IPS-18c (cell line): ENCODE measurements around the gene CAPN12.
A peak's percentile ranks its signal among the peaks of the same experiment; 100 is the strongest.
"Not testable (repeated sequence)": the region's sequence is repeated elsewhere in the genome, so short reads cannot be mapped to it uniquely, and the experiment has no call there.

ENCODE experiments used
- H3K4me3 ChIP-seq: 2 replicates; pipeline ENCODE4 v1.7.0; 2013; ENCODE audit warnings: low read depth, mild to moderate bottlenecking, low read length, moderate library complexity; ENCODE audit not compliant: insufficient read depth
- H3K9me3 ChIP-seq: one replicate; pipeline ENCODE4 v1.6.1; 2013; ENCODE audit warnings: mild to moderate bottlenecking, low read length, moderate library complexity; ENCODE audit not compliant: control insufficient read depth, insufficient read depth

The CAPN12 gene

DNA sequence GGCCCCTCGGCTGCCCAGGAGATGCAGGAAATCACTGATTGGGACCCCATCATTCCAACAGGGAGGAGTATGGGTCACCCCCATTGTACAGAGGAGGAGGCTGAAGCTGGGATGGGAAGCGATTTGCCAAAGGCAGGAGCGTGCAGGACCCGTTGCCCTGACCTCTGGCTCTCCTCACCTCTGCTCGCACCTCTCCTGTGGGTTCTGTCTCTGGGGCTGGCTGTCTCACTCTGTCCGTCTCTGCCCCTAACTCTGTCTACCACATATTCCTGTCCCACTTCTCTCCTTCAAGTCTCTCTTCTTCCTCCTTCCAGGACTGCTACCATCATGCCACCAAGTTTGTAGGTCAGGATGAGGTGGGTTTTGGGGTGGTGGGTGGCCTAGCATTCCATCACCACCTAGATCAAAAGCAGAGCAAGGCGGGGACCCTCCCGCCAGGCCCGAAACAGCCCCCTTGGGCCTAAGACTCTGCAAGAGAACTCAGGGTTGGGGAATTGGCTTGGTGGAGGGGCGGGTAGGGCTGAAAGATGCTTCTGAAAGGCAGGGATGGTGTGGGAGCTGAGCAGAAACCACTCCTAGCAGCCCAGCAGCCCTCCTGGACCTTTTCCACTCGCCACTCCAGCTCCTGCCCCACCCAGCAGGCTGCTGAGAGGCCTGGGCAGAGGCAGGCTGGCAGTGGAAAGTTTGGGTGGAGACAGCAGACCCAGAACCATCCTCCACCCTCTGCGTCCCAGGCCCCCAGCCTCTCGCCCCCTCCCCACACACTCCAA is 30.1 kb upstream of the CAPN12 start:
- no peaks in the 10 kb centered on the region for H3K9me3 ChIP-seq
- H3K4me3 ChIP-seq = no peak overlapping the region

DNA sequence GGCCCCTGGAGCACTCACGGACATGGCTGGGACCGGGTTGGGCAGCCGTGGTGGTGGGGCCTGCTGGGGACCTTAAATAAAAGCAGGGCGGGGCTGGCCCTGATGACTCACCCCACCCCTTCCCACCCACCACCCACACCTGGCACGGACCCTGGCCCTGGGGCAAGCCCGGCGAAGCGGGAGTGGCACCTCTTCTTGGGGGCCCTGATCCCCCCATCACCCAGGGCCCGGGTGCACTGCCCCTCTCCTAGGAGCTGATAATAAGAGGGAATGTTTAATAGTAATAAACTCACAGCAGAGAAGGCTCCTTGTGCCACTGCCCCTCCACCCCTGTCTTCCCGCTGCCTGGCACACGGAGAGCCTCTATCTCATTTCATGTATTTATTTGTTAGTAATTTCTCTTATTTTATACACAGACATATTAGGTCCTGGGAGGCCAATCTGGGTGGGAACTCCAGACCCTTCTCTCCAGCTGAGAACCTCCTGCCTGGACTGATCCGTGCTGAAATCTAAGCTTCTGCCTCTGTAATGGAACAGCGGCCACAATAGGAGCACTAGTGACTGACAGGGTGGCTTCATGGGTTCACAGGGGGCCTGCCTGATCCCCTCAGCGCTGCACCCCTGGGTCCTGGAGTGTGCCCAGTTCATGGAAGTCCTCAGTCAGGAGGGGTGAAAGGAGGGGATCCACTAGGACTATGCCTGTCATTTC is 29.3 kb upstream of the CAPN12 start, which contains the start of gene LGALS7:
Gene LGALS7, minus strand, starts transcription at position 49 of the 709 bp plus-strand sequence. Its CDS starts 25 bp downstream, at position 24.
- no peaks in the 10 kb centered on the region for H3K9me3 ChIP-seq
- no peak within 1 kb of the TSS for H3K4me3 ChIP-seq

DNA sequence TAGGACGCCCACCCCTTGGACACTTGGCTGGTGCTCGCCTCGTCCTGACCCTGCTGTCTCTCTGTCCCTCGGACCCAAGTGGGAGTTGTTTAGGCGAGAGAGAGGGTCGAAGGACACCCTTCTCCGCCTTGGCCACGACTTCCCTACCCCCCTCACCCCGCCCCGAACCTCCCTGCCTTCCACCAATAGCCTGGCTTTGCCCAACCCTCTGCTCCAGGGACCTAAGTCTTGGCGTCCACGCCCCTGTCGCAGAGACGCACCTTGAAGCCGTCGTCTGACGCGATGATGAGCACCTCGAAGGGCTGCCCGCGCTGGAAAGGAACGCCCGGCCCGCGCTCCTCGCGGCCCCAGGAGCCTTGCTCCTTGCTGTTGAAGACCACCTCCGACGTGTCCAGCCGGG is 27.3 kb upstream of the CAPN12 start:
- not testable (repeated sequence) for H3K9me3 ChIP-seq, H3K4me3 ChIP-seq

DNA sequence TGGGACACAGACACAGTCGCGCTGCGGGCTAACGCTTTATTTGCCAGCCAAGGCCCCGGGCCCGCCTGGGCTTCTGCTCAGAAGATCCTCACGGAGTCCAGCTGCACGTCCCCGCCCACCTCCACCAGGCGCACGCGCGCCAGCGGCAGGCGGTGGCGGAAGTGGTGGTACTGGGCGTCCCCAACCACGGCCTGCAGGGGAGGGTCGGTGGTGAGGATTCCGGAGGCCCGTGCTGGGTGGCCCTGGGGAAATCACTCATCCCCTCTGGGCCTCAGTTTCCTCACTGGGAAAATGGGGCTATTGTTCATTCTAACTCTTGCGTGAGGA is 26.6 kb upstream of the CAPN12 start:
- not testable (repeated sequence) for H3K9me3 ChIP-seq, H3K4me3 ChIP-seq

DNA sequence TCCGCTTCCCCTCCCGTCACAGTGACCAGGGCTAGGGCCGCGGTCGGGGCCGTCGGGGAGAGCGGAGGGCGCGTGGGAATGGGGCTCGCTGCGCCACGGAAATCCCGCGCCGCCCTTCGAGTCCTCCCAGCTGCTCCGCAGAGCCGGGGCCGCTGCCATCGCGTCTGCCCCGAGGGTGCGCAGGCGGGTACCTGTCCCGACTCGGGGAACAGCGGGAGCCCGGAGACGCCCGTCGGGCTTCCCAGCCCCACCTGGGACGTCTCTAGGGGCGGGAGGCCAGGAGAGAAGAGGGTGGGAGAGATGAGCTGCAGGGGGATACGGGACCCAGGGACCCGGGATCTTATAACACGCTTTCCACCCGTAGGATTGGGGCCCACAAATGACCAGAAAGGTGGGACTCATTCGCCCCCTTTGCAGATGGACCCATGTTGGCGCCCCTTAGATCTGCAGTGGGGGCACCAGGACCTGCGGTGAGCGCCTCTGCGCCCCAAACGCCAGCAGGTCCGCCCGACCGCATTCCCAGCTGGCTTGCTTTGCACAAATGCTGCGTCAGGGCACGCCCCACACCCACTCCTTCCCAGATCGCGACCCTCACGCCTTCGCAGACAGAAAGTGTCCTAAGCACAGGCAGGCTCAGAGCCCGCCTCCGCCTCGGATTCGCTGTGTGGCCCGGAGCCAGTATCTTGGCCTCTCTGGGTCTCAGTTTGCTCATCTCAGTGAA is 26.1 kb upstream of the CAPN12 start:
- not testable (repeated sequence) for H3K9me3 ChIP-seq
- H3K4me3 ChIP-seq = peak overlapping the region; percentile 38; the same call in 1 of the 2 replicates

DNA sequence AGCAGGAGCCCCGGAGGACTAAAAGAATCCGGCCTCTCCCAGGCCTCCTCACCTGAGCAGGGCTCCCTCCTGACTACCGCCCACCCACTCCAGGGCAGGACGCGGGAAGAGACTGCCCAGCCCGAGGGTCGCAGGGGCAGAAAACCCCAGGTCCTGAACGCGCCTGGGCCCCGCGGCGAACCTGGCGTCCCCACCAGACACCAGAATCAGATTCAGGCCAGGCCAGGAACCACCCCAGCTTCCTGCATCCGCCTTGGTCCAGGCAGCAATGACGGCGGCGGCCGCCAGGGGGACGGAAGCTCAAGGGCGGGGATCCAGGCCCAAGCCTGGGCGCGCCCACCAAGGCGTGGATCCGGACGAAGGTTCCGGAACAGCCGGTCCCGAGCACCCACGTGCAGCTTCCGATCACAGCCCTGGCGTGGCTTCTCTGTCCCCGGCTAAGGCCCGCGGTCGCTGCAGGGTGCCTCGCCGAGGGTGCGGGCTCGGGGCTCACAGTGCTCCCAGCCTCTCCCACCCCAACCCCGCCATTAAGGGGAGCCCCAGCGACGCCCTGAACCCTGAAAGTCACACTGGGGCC is 25.4 kb upstream of the CAPN12 start:
- no peaks in the 10 kb centered on the region for H3K9me3 ChIP-seq
- peak overlapping the region; percentile 38; the same call in 1 of the 2 replicates for H3K4me3 ChIP-seq

DNA sequence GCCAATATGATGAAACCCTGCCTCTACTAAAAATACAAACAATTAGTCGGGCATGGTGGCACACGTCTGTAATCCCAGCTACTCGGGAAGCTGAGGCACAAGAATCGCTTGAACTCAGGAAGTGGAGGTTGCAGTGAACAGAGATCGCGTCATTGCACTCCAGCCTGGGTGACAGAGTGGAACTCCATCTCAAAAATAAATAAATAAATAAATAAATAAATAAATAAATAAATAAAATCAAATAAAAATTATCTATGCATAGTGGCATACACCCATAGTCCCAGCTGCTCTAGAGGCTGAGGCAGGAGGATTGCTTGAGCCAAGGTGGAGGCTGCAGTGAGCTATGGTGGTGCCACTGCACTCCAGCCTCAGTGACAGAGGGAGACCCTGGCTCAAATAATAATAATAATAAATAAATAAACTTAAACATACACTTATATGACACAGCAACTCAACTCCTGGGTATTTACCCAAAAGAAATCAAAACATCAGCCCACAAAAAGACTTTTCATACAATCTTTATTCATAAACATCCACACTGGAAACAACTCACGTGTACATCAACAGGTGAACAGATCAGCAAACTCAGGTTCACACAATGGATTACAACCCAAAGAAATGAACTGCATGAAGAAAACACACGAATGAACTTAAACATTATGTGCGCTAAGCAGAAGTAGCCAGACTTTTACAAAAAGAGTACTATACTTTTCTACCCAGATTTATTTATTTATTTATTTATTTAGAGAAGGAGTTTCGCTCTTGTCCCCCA is 22.2 kb upstream of the CAPN12 start:
- Histone ChIP-seq H3K4me3 (no peak overlapping the region), H3K9me3 (no peaks in the 10 kb centered on the region)

DNA sequence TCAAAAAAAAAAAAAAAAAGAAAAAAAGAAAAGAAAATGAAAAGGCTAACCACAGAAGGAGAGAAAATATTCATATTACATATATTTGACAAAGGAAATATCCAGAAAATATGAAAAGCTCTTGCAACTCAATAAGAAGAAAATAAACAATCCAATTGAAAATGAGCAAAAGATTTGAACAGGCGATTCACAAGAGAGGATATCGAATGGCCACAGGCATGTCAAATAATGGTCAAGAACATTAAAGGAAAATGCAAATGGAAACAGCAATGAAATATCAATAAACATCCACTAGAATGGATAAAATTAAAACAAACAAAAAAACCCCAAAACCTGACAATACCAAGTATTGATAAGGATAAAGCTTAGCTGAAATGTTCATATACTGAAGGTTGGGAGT is 20.9 kb upstream of the CAPN12 start:
- no peak overlapping the region for H3K4me3 ChIP-seq
- H3K9me3 ChIP-seq = no peaks in the 10 kb centered on the region

DNA sequence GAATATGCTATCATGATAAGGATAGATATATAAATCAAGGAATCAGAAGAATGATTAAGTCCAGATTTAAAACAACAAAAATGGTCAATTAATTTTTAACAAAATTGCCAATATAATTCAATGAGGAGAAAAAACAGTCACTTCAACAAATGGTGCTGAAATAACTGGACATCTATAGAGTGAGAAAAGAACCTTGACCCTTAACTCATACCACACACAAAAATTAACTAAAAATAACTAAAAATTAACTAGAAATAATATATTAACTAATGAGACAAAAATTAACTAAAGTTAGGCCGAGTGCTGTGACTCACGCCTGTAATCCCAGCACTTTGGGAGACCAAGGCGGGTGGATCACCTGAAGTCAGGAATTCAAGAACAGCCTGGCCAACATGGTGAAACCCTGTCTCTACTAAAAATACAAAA is 19.5 kb upstream of the CAPN12 start:
- H3K4me3 ChIP-seq = no peak overlapping the region
- no peaks in the 10 kb centered on the region for H3K9me3 ChIP-seq

DNA sequence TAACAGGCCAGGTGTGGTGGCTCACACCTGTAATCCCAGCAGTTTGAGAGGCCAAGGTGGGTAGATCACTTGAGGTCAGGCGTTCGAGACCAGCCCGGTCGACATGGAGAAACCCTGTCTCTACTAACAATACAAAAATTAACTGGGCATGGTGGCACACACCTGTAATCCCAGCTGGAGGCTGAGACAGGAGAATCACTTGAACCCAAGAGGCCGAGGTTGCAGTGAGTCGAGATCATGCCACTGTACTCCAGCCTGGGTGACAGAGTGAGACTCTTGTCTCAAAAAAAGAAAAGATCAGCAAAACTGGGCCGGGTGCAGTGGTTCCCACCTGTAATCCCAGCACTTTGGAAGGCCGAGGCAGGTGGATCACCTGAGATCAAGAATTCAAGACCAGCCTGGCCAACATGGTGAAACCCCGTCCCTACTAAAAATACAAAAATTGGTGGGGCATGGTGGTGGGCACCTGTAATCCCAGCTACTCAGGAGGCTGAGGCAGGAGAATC is 17.7 kb upstream of the CAPN12 start:
- not testable (repeated sequence) for H3K4me3 ChIP-seq, H3K9me3 ChIP-seq

DNA sequence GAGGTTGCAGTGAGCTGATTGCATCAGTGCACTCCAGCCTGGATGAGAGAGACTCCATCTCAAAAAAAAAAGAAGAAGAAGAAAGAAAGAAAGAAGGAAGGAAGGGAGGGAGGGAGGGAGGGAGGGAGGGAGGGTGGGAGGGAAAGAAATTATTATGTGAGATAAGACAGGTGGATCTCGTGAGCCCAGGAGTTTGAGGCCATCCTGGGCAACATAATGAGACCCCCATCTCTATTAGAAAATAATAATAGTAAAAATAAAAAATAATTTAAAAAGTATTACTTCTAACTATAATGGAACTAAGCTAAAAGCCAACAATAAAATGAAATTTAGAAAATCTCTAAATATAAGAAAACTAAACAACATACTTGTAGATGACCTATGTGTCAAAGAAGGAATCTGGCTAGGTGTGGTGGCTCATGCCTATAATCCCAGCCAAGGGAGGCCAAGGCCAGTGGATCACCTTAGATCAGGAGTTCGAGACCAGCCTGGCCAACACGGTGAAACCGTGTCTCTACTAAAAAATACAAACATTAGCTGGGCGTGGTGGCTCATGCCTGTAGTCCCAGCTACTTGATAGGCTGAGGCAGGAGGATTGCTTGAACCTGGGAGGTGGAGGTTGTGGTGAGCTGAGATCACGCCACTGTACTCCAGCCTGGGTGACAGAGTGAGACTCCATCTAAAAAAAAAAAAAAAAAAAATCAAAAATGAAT is 16.7 kb upstream of the CAPN12 start:
- not testable (repeated sequence) for H3K4me3 ChIP-seq

DNA sequence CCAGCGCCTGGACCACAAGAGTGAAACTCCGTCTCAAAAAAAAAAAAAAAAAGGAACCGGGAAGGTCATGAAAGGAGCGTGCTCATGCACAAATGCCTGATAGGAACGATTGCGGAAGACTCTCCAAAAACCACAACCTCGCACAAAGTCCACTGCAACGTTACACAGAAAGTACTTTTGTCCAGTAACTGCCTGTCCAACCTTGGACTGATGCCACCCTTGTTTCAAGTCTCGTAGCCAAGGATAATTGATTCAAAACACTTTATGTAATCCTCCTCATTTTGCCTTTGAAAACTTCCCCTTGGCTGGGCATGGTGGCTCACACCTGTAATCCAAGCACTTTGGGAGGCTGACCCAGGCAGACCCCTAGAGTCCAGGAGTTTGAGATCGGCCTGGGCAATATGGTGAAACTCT is 15.3 kb upstream of the CAPN12 start:
- no peaks in the 10 kb centered on the region for H3K9me3 ChIP-seq
- H3K4me3 ChIP-seq = no peak overlapping the region

More for the DNA sequence above, 16.7 kb upstream of the CAPN12 start:
- not testable (repeated sequence) for H3K9me3 ChIP-seq

DNA sequence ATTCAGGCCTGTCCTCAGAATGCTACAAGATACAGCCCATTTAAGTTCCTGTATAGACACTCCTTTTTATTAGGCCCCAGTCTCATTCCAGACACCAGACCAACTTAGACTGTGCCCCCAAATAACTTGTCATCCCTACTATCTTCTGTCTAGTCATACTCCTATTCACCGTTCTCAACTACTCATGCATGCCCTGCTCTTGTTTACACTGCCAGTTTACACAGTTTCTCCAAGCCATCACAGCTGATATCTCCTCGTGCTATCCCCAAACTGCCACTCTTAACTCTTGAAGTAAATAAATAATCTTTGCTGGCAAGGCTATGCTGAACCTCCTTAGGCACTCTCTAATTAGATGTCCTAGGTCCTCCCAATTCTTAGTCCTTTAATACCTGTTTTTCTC is 9.9 kb upstream of the CAPN12 start:
- H3K9me3 ChIP-seq, H3K4me3 ChIP-seq: not testable (repeated sequence)

DNA sequence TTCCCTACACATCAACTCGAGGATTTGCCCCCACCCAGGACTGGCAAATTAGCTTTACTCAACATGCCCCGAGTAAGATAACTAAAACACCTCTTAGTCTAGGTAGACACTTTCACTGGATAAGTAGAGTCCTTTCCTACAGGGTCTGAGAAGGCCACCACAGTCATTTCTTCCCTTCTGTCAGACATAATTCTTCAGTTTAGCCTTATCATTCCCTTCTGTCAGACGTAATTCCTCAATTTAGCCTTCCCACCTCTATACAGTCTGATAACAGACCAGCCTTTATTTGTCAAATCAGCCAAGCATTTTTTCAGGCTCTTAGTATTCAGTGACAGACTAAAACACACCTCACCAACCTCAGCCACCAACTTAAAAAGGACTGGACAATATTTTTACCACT is 9.5 kb upstream of the CAPN12 start:
- not testable (repeated sequence) for H3K4me3 ChIP-seq, H3K9me3 ChIP-seq

DNA sequence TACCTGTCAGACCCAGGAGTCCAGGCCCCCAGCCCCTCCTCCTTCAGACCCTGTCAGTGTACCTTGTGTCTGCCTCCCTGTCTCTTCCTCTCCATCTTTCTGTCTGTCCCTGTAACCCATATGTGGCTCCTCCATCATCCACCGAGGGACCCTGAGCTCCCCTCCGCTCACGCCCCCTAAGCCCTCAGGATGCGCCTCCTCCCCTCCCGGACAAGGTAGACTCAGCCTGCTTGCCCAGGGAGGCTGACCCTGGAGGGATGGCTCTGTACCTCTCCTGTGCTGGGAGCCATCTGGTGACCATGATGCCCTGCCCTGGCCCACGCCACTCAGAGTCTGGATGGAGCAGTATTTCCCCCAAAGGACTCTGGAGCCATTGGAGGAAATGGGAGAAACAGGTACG is 1.0 kb upstream of the CAPN12 start:
- no peaks in the 10 kb centered on the region for H3K9me3 ChIP-seq
- H3K4me3 ChIP-seq = no peak overlapping the region

DNA sequence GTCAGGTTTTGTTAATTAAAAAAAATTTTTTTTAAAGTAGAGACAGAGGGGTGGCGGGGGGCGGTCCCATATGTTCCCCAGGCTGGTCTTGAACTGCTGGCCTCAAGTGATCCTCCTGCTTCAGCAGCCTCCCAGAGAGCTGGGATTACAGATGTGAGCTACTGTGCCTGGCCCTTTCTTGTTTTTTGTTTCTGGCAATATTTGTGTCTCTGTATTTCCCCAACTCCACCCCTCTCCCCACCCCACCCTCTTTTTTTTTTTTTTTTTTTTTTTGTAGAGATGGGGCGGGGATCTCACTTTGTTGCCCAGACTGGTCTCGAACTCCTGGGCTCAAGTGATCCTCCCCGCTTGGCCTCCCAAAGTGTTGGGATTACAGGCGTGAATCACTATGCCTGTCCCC is 600 bp upstream of the CAPN12 start:
- Histone ChIP-seq H3K9me3 (no peaks in the 10 kb centered on the region), H3K4me3 (no peak overlapping the region)
